ENCODE results near the gene ANAPC15. TPM values are rescaled to one million over a fixed set of nuclear protein-coding genes. Genes with fewer than 3 reads are reported as not detected.

ANAPC15 gene
- total and polyA plus RNA-seq, 2 experiments from 2014 or later: 52.1 to 117 TPM

DNA sequence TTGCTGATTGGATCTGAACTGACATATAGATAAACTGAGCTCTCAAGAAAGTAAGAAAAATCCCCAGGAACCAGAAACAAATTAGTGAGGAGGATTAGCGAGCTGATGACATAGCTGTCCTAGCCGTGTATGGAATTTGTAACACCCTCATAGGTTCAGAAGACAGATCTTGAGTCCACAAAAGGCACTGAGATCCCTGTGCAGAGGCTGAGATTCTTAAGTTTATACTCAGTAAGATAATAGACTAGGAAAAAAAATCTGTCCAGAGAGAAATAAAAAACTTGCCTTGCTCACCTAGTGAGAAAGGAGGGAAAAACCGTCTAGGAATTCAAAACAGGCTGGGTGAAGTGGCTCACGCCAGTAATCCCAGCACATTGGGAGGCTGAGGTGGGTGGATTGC is 36.7 kb downstream of the ANAPC15 start (continued):
- TF ChIP-seq, protein P1, sequence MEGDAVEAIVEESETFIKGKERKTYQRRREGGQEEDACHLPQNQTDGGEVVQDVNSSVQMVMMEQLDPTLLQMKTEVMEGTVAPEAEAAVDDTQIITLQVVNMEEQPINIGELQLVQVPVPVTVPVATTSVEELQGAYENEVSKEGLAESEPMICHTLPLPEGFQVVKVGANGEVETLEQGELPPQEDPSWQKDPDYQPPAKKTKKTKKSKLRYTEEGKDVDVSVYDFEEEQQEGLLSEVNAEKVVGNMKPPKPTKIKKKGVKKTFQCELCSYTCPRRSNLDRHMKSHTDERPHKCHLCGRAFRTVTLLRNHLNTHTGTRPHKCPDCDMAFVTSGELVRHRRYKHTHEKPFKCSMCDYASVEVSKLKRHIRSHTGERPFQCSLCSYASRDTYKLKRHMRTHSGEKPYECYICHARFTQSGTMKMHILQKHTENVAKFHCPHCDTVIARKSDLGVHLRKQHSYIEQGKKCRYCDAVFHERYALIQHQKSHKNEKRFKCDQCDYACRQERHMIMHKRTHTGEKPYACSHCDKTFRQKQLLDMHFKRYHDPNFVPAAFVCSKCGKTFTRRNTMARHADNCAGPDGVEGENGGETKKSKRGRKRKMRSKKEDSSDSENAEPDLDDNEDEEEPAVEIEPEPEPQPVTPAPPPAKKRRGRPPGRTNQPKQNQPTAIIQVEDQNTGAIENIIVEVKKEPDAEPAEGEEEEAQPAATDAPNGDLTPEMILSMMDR (conservative IDR thresholded peaks at IDR 0.05; ENCODE audit: low read depth in 2 of 2): no peak

DNA sequence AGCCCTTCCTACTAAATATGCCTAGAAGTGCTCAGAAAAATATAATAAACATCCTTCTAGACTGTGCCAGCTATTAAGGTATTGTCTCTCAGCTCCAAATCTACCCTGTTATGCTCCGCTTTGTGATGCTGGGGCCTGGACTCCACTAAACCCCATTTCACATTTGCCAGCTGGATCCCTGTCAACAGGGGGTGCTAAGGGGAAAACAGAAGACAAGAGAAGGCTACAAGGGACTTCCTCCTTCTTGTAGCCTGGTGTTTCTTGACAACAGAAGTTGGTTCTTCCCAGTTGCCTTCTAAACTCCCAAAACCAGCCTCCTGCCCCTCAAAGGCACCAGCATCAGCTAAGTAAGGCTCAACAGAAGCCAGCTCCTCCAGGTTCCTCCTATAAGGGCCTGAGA is 37.4 kb downstream of the ANAPC15 start:
- Mint-ChIP-seq H3K9me3 (no peaks in the 10 kb centered on the region), H3K4me3 (no peak overlapping the region), H3K27ac (no peak overlapping the region), H3K4me1 (peaks cover 33% of the 10 kb centered on the region), H3K27me3 (ENCODE audit: insufficient read depth, low read depth, poor library complexity) (peaks cover 6% of the 10 kb centered on the region), H3K36me3 (ENCODE audit: low read depth) (peaks cover 11% of the 10 kb centered on the region; the same call in 1 of the 3 replicates)
- no peak for TF ChIP-seq EZH2phosphoT487 (IDR thresholded peaks at IDR 0.05; ENCODE audit: unreplicated experiment)
- TF ChIP-seq, protein P1 (conservative IDR thresholded peaks at IDR 0.05; ENCODE audit: low read depth in 2 of 2): peak; percentile 32 to 55; a peak in 3 of 4 replicates
- ATAC-seq: peak; percentile 46
- peak; percentile 58 for DNase-seq (ENCODE audit: low spot score)
- Histone ChIP-seq H3F3A (replicated peaks; ENCODE audit: low read depth) (no peaks in the 10 kb centered on the region), H3K4me2 (no peak overlapping the region), H3K9me2 (ENCODE audit: insufficient read depth) (no peaks in the 10 kb centered on the region), H3K79me2 (replicated peaks; ENCODE audit: insufficient read depth) (peaks cover 97% of the 10 kb centered on the region), H3K36me3 (ENCODE audit: insufficient read depth) (no peaks in the 10 kb centered on the region), H3K4me1 (ENCODE audit: insufficient read depth) (peaks cover 21% of the 10 kb centered on the region; the same call in 1 of the 2 replicates), H4K20me1 (replicated peaks; ENCODE audit: insufficient read depth) (peaks cover 46% of the 10 kb centered on the region), H3K27ac (ENCODE audit: low read depth) (no peak overlapping the region), H3K4me3 (no peak overlapping the region), H3K27me3 (ENCODE audit: insufficient read depth) (no peaks in the 10 kb centered on the region), H2AFZ (no peak overlapping the region)

DNA sequence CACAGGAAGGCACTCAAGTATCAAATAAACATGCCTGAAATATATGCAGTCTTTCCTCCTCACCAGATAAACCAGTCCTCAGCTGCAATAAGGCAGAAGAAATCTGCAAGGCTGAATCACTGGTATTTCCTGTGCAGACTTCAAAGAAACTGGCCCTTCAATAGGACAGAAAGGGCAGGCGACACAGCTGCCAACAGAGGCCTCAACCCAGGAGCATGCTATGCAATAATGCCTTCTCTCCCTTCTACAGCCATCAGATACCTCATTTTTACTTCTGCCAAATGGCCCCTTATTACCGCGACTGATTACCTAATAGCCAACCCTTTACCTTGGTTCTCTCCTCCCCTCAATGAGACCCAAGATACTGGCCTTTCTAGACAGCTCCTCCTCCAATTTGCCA is 40.1 kb downstream of the ANAPC15 start:
- Histone ChIP-seq H3K27me3 (ENCODE audit: insufficient read depth) (no peaks in the 10 kb centered on the region), H3K4me1 (ENCODE audit: insufficient read depth) (peaks cover 13% of the 10 kb centered on the region; the same call in 1 of the 2 replicates), H3K9me2 (ENCODE audit: insufficient read depth) (no peaks in the 10 kb centered on the region), H3K79me2 (replicated peaks; ENCODE audit: insufficient read depth) (peaks cover 91% of the 10 kb centered on the region), H3K4me2 (no peak overlapping the region), H3K36me3 (ENCODE audit: insufficient read depth) (no peaks in the 10 kb centered on the region), H3F3A (replicated peaks; ENCODE audit: low read depth) (no peaks in the 10 kb centered on the region), H2AFZ (no peak overlapping the region), H4K20me1 (replicated peaks; ENCODE audit: insufficient read depth) (peaks cover 43% of the 10 kb centered on the region), H3K4me3 (no peak overlapping the region), H3K27ac (ENCODE audit: low read depth) (0 out of 2 replicates have a peak overlapping the region, but pooled peaks have one; percentile 59)
- no peaks in the 10 kb centered on the region for H3K9me3 Mint-ChIP-seq
- H3K36me3 Mint-ChIP-seq (ENCODE audit: low read depth): peaks cover 20% of the 10 kb centered on the region
- peaks cover 5% of the 10 kb centered on the region for H3K27me3 Mint-ChIP-seq (ENCODE audit: insufficient read depth, low read depth, poor library complexity)
- no peak overlapping the region for H3K4me3 Mint-ChIP-seq
- H3K4me1 Mint-ChIP-seq: peaks cover 34% of the 10 kb centered on the region
- H3K27ac Mint-ChIP-seq: 0 out of 2 replicates have a peak overlapping the region, but pooled peaks have one; percentile 13
- ATAC-seq (no peak), DNase-seq (ENCODE audit: low spot score) (peak; percentile 12)
- TF ChIP-seq, protein P2, sequence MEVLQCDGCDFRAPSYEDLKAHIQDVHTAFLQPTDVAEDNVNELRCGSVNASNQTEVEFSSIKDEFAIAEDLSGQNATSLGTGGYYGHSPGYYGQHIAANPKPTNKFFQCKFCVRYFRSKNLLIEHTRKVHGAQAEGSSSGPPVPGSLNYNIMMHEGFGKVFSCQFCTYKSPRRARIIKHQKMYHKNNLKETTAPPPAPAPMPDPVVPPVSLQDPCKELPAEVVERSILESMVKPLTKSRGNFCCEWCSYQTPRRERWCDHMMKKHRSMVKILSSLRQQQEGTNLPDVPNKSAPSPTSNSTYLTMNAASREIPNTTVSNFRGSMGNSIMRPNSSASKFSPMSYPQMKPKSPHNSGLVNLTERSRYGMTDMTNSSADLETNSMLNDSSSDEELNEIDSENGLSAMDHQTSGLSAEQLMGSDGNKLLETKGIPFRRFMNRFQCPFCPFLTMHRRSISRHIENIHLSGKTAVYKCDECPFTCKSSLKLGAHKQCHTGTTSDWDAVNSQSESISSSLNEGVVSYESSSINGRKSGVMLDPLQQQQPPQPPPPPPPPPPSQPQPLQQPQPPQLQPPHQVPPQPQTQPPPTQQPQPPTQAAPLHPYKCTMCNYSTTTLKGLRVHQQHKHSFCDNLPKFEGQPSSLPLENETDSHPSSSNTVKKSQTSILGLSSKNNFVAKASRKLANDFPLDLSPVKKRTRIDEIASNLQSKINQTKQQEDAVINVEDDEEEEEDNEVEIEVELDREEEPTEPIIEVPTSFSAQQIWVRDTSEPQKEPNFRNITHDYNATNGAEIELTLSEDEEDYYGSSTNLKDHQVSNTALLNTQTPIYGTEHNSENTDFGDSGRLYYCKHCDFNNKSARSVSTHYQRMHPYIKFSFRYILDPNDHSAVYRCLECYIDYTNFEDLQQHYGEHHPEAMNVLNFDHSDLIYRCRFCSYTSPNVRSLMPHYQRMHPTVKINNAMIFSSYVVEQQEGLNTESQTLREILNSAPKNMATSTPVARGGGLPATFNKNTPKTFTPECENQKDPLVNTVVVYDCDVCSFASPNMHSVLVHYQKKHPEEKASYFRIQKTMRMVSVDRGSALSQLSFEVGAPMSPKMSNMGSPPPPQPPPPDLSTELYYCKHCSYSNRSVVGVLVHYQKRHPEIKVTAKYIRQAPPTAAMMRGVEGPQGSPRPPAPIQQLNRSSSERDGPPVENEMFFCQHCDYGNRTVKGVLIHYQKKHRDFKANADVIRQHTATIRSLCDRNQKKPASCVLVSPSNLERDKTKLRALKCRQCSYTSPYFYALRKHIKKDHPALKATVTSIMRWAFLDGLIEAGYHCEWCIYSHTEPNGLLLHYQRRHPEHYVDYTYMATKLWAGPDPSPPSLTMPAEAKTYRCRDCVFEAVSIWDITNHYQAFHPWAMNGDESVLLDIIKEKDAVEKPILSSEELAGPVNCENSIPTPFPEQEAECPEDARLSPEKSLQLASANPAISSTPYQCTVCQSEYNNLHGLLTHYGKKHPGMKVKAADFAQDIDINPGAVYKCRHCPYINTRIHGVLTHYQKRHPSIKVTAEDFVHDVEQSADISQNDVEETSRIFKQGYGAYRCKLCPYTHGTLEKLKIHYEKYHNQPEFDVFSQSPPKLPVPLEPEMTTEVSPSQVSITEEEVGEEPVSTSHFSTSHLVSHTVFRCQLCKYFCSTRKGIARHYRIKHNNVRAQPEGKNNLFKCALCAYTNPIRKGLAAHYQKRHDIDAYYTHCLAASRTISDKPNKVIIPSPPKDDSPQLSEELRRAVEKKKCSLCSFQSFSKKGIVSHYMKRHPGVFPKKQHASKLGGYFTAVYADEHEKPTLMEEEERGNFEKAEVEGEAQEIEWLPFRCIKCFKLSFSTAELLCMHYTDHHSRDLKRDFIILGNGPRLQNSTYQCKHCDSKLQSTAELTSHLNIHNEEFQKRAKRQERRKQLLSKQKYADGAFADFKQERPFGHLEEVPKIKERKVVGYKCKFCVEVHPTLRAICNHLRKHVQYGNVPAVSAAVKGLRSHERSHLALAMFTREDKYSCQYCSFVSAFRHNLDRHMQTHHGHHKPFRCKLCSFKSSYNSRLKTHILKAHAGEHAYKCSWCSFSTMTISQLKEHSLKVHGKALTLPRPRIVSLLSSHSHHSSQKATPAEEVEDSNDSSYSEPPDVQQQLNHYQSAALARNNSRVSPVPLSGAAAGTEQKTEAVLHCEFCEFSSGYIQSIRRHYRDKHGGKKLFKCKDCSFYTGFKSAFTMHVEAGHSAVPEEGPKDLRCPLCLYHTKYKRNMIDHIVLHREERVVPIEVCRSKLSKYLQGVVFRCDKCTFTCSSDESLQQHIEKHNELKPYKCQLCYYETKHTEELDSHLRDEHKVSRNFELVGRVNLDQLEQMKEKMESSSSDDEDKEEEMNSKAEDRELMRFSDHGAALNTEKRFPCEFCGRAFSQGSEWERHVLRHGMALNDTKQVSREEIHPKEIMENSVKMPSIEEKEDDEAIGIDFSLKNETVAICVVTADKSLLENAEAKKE (CRISPR knock-in tag; IDR thresholded peaks at IDR 0.05): no peak
- TF ChIP-seq ZNF114 (CRISPR knock-in tag; IDR thresholded peaks at IDR 0.05) (no peak), CREB1 (CRISPR knock-in tag; IDR thresholded peaks at IDR 0.05; ENCODE audit: low read depth) (no peak), NANOG (IDR thresholded peaks at IDR 0.05; ENCODE audit: borderline replicate concordance) (no peak)

Measured in GM23338 (cell line).